Measurements from ENCODE around the gene WDR62. TPM values are rescaled to one million over a fixed set of nuclear protein-coding genes. Genes with fewer than 3 reads are reported as not detected.
"Not testable (repeated sequence)": the region's sequence is repeated elsewhere in the genome, so short reads cannot be mapped to it uniquely, and the experiment has no call there.

The WDR62 gene
- total RNA-seq, 1 donor from 2014 or later, result 2.5 TPM

DNA sequence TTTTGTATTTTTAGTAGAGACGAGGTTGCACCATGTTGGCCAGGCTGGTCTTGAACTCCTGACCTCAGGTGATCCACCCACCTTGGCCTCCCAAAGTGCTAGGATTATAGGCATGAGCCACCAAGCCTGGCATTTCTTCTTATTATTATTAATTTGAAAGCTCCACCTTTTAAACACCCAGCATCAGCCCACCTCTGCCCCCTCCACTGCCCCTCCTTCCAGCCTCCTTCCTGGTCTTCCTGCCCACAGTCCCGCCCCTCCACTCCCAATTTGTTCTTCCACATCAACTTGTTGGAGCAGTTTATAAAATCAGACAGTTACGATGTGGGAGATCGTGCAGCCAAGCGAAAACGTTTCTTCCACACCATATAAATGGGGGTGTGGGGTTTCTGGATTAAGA, 14.2 kb upstream of the WDR62 start:
- no peak for DNase-seq

- DNase-seq, result not testable (repeated sequence)
Observed at GRCh38 chr19:36041092-36041491, 13.6 kb upstream of the WDR62 start.

DNA sequence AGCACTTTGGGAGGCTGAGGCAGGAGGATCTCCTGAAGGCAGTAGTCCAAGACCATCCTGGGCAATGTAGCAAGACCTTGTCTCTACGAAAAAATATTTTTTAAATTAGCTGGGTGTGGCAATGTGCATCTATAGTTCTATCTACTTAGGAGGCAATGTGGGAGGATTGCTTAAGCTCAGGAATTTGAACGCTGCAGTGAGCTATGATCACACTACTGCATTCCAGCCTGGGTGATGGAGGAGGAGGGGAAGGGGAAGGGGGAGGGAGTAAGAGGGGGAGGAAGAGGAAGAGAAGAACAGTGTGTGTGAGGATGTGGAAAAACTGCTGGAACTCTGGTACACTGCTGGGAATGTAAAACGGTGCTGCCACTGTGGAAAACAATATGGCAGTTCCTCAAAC, 12.9 kb upstream of the WDR62 start:
- no peak for DNase-seq

DNA sequence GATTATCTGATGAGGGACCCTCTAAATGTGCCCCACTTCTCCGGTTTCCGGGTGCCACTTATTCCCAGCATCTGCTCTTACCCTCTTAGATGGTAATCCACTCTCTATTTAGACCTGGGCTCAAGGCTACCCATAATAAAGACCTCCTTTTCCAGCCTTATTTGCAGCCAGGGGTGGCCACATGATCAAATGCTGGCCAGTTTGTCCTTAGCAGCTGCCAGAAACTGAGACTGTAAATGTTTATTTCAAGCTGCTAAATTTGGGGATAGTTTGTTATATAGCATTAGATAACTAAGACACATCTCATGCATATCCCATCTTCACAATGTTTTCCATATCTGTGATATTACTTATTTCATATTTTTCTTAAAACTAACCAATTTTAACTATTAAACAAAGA, 10.7 kb upstream of the WDR62 start:
- DNase-seq, result no peak

DNA sequence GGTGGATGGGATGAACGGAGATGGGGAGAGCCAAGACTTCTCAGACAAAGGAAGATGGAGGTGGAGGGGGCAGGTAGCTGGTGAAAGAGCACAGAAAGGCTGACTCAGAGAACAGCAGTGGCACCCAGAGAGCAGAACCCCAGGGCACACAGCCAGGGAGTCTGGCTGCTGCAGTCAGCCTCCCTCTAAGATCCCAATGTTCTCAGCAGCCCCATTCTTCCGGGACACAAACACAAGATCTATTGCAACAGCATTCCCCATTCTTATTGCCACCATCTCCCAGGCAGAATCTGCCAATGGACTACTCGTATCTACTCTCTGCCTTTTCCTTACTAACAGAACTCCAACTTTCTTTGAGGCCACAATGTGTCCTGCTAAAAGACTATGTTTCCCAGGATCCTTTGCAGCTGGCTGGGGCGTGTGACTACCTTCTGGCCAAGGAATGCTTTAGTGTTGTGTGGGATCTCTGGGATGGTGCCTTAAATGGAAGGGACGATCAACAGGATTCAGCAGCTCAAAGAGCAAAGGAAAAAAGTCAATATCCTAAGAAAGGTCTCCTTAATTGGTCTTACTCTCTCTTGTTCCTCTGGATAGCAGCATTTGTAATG, 8.2 kb upstream of the WDR62 start:
- DNase-seq, result no peak

- no peak for DNase-seq
Observed at GRCh38 chr19:36047835-36048234, 6.9 kb upstream of the WDR62 start.

DNA sequence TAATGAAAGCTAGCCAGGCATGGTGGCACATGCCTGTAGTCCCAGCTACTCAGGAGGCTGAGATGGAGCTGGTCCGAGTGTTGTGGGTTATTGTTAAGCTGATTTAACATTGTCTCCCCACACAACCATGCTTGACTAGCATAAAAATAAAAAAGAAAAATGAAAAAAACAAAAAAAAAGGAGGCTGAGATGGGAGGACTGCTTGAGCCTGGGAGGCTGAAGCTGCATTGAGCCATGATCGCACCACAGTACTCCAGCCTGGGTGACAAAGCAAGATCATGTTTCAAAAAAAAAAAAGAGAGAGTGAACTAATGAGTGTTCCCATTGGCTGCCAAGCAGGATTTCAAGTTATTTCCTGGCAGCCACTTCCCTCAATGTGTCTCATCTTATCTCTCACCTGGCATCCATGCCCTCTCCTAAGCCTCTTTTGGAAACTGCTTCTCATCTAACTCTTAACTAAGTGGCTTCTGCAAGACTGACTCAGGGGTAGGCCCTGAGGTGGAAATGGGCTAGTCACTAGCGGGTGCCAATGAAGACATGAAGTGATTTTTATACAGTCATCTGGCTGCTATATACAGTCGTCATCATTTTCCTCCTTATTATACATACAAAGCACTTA, 5.5 kb upstream of the WDR62 start:
- DNase-seq, result no peak

- DNase-seq, result no peak
Observed at GRCh38 chr19:36051236-36051635, 3.5 kb upstream of the WDR62 start.

DNA sequence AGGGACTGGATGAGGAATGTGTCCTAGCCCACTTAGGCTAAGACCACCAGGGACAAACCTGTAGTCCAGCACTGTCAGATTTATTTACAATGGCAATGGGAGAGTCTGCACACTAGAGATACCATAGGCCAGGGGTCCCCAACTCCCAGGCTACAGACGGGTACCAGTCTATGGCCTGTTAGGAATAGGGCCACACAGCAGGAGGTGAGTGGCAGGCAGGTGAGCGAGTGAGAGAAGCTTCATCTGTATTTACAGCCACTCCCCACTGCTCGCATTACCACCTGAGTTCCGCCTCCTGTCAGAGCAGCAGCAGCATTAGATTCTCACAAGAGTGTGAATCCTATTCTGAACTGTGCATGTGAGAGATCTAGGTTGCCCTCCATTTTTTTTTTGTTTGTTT, 3.1 kb upstream of the WDR62 start:
- no peak for DNase-seq

DNA sequence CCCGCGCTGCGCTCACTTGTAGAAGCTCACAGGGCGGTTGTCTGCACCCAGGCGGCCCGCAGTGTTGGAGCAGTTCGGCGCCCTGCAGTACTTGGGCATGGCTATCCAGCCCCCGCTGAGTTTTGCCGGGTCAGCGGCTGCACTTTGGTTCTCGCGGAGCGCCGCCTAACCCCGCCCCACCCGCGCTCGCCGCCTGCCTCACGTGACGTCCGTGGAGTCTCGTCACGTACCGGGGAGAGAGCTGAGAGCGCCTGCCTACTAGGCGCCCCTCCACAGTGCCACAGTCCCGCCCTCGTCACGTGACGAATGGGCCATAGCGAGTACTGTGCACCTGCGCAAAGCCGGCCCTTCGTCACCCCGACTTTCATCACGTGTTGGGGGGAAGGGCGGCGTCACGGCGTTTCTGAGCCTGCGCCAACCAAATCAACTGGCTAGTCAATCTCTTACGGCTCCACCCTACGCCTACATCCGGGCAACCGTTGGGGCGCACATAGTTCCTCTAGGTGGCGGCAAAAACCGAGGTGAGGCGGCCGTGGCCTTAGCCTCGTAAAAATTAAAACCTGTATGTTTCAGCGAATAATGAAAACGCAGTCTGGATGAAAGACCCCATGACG, 471 bp upstream of the WDR62 start, which contains the start of gene THAP8:
Gene THAP8 (minus strand): TSS at position 167 of the 614 bp plus-strand sequence. CDS start 68 bp downstream, at position 99.
- peak; percentile 100 for DNase-seq

DNA sequence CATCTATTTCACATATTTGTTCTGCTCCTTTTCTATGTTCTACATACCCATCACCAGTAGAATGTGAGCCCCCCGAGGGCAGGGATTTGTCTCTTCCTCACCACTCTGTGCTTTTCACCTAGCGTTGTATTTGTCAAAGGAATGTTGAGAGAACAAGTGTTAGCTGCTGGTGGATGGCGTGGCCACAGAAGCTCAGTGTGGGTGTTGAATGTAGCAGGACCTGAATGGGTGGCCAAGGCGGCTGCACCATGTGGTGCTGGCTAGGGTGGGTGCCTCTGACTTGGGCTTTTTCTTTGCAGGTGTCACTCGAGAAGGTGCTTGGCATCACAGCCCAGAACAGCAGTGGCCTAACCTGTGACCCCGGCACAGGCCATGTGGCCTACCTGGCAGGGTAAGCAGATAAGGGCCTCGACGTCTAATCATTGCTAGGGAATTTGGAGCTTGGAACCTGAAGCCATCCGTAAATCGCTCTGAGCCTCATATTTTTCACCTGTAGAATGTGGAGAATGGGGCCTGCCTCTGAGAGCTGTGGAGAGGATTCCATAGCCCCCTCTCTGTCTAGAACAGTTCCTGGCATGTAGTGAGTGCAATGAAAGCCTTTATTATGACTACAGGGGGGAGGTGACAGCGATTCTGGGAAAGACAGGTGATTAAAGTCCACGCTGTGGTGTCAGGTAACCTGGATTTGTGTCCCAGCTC, 3.9 kb downstream of the WDR62 start:
- DNase-seq, result no peak

- DNase-seq, result no peak
Observed at GRCh38 chr19:36059180-36059910, 4.6 kb downstream of the WDR62 start.

DNA sequence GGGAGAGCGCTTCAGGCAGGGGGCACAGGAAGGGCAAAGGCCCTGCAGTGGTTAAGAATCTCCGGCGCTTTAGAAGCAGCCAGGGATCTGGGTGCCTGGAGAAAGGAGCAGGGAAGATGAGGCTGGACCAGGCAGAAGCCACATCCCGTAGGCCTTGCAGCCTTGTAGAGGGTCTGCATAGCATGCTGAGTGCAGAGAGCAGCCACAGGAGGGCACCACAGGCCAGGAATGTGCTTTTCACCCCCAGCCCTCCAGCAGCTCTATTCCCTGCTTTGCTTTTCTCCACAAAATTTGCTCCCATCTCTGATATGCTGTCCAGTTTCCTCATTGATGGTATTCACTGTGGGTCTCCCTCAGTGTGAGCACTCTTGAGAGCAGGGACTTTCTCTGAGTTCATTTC, 5.7 kb downstream of the WDR62 start:
- no peak for DNase-seq

DNA sequence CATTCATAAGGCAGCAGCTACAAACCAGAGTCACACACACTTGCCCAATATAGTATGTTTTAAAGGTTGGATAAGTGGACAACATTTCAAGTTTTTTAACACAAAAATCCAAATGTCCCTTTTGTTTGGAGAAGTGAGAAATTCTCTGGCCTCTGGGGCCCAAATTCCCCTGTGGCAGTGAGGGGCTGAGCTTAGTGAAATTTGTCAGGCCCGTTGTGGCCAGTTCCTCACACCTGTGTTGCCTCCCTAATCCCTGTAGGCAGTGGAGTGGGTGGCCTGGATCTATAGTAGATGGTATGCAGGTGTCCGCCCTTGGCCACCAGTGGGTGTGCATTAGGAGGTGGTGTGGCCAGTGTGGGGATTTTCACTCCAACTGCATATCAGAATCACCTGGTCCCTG, 6.7 kb downstream of the WDR62 start:
- no peak for DNase-seq

DNA sequence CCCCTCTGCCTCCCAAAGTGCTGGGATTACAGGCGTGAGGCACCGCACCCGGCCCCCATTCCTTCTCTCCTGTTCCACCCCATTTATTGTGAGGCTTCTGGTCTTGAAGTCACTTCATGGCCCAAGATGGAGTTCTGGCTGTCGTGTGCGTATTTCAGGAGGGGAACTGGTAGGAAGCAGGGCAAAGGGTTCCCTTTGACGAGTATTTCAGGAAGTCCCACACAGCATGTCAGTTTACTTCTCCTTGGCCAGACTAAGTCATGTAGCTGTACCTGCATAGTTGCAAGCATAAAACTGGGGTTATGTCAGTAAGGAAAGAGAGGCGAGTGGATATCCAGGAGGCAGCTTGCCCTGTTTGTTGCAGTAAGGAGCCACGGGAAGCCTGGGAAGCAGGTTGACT, 10.1 kb downstream of the WDR62 start:
- DNase-seq, result no peak

DNA sequence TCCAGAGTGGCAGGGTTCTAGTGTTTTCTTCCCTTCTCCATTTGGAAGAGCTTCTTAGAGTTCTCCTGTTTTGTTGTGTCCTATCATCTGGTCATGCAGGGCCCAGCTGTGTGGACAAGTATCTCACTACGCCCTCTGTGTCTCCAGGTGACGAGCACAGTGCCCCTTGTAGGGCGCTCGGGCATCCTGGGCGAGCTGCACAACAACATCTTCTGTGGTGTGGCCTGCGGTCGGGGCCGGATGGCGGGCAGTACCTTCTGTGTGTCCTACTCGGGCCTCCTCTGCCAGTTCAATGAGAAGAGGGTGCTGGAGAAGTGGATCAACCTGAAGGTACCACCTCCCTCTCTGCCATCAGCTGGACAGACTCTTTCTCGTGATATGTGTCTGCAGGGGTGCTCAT, 13.0 kb downstream of the WDR62 start:
- DNase-seq, result no peak

GRCh38 chr19:36068810-36069499, 14.3 kb downstream of the WDR62 start:
- not testable (repeated sequence) for DNase-seq

DNA sequence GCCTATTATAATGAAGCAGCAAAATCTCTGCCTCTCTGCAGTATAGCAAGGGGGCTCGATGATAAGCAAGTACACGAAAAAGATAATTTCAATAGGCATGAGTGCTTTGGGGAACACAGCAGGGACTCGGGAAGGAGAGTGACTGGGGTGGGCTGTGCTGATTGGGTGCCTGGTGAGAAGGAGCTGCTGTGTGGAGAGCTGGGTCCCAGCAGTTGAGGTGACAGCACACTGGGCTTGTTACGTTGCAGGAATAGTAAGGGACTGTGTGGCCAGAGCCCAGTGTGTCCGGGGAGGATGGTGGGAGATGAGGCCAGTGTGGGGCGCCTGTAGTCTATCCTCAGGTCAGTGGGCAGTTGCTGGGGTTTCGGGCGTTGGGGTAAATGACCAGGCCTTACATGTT, 17.4 kb downstream of the WDR62 start:
- DNase-seq, result no peak

GRCh38 chr19:36073121-36073876, 18.6 kb downstream of the WDR62 start:
- no peak for DNase-seq

GRCh38 chr19:36079389-36079945, 24.8 kb downstream of the WDR62 start:
- no peak for DNase-seq

GRCh38 chr19:36081385-36081784, 26.7 kb downstream of the WDR62 start:
- no peak for DNase-seq

All from skin of body (tissue), 2 donors.